Endothelial cell of umbilical vein (primary cell): ENCODE data around the gene COG4.

ENCODE experiments used
- FOS ChIP-seq: IDR thresholded peaks from 2 replicates; pipeline ENCODE4 v1.6.1; 2011; ENCODE audit warnings: mild to moderate bottlenecking, low read length, moderate library complexity, borderline replicate concordance; ENCODE audit not compliant: insufficient read depth
- TF ChIP-seq, protein P1 (sequence below), 2 donors: IDR thresholded peaks; 1 replicate in 1 of 2; 2 replicates in 1 of 2; pipeline ENCODE4 v1.5.1; 2011; ENCODE audit warnings: low read length in 2 of 2, mild to moderate bottlenecking in 2 of 2, moderate library complexity in 2 of 2, control low read depth in 1 of 2, inconsistent platforms in 1 of 2, low read depth in 1 of 2; ENCODE audit not compliant: insufficient read depth in 1 of 2; ENCODE audit errors: extremely low read depth in 1 of 2
- TF ChIP-seq, protein P2 (sequence below): IDR thresholded peaks from 2 replicates; pipeline ENCODE4 v1.6.1; 2011; ENCODE audit not compliant: insufficient read depth, insufficient read length

DNA sequence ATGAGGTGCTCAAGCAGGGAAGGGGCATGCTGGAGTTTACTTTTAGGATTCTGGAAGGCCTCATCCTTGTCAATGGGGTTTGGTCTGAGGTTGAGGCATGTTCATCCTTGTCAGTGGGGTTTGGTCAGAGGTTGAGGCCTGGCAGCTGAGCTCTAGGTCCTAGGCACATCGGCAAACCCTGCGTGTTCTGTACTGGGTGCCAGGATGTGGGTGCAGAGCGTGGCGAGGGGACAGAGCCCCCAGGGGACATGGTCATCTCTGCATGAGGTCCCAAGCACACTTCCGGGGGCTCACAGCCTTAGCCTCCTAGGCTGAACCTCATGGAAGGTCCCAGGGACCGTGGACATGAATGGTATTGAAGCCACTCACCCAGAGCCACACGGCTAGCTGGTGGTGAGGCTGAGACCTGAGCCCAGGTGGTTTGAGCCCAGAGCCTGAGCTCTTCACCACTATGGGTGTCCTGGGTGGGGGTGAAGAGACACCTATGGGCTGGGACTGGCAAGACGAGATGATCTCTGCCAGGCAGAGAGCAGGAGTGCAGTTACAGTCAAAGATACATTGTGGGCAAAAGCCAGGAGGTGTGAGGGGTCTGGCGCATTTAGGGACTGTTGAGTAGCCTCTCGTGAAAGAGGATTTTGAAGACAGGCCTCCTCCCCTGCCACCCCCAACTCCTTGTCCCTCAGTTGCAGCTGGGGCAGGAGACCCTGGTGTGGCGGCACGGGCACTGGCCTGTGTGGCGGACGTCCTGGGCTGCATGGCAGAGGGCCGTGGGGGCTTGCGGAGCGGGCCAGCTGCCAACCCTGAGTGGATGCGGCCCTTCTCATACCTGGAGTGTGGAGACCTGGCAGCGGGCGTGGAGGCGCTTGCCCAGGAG is 49.7 kb downstream of the COG4 start:
- TF ChIP-seq, protein P1, sequence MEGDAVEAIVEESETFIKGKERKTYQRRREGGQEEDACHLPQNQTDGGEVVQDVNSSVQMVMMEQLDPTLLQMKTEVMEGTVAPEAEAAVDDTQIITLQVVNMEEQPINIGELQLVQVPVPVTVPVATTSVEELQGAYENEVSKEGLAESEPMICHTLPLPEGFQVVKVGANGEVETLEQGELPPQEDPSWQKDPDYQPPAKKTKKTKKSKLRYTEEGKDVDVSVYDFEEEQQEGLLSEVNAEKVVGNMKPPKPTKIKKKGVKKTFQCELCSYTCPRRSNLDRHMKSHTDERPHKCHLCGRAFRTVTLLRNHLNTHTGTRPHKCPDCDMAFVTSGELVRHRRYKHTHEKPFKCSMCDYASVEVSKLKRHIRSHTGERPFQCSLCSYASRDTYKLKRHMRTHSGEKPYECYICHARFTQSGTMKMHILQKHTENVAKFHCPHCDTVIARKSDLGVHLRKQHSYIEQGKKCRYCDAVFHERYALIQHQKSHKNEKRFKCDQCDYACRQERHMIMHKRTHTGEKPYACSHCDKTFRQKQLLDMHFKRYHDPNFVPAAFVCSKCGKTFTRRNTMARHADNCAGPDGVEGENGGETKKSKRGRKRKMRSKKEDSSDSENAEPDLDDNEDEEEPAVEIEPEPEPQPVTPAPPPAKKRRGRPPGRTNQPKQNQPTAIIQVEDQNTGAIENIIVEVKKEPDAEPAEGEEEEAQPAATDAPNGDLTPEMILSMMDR (IDR thresholded peaks at IDR 0.05; ENCODE audit: extremely low read depth in 1 of 2, insufficient read depth in 1 of 2, low read depth in 1 of 2, low read length in 2 of 2), result no peak
- TF ChIP-seq, protein P2, sequence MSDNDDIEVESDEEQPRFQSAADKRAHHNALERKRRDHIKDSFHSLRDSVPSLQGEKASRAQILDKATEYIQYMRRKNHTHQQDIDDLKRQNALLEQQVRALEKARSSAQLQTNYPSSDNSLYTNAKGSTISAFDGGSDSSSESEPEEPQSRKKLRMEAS, result no peak
- TF ChIP-seq FOS, result no peak
